ENCODE results near the gene LRP2BP. TPM values are rescaled to one million over a fixed set of nuclear protein-coding genes. Genes with fewer than 3 reads are reported as not detected.

The LRP2BP gene
- 0.33 and 0.37 TPM in 2 replicates for polyA plus RNA-seq (2011; rRNA removed)
- 0.04 and 0.08 TPM in 2 replicates for polyA plus RNA-seq (2012; cell fraction: cytosol; rRNA removed)
- 0.16 and 0.22 TPM in 2 replicates for polyA plus RNA-seq (2012; cell fraction: nucleus; rRNA removed)
- 0.14 to 0.25 TPM (median 0.23 TPM) in 3 replicates for polyA plus RNA-seq (2017; fragmentation: RNase III; extraction: RNeasy Plus Mini Kit Qiagen cat#74134 plus additional on column Dnase treatment)
- 0.29 and 0.34 TPM in 2 replicates for polyA minus RNA-seq (2011; rRNA and poly(A)+ RNA removed)

DNA sequence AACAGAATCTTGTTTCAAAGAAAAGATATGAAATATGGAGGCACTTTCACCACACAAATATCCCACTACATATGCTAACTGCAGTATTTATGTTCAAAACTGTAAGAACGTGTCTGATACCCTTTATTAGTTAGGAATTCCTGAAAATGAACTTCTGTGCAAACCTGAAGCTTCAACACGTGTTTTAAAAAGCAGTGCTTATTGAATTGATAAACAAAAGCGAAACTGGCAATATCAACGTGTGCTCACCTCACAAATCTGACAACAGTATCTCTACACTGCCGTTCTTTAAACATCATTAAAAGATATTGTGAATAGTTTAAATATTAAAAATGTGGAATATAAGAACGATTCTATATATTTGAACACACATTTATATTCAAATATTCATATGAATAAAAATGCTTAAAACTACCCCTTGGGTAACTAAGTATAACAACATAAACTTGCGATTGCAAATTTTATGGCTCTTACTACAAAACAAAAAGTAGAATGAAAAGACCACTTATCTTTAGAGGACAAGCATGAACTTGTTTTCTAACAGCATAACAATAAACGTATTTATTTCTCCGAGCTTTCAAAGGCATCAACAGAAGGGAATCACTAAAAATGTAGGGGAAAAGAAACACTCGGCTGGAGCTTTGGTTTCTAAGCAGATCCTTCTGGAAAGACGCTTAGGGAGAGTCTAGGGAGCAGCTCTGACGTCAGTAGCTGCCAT is at the start of gene LRP2BP:
LRP2BP (minus strand) TSS at position 687 of the 718 bp plus-strand sequence. CDS start 17,738 bp downstream, outside the sequence.
- peak within 1 kb of the TSS; percentile 74 to 99 for H3K27ac ChIP-seq
- TF ChIP-seq RARB (CRISPR knock-in tag; IDR thresholded peaks at IDR 0.05), result no peak
- TF ChIP-seq HEYL (CRISPR knock-in tag; IDR thresholded peaks at IDR 0.05), result no peak
- peak within 1 kb of the TSS; percentile 89 for H3K4me2 ChIP-seq
- no peaks in the 10 kb centered on the region for H3K4me1 ChIP-seq
- POLR2A ChIA-PET, result interaction anchor here (0.8 to 2.5 kb wide), 12 partner anchors 9 to 643 kb away, joined by 3 to 9 read pairs (median 6); partner anchors contain the start of genes SLC25A4, SNX25 and UFSP2
- ATAC-seq (no peak), FAIRE-seq (no peak), DNase-seq (ENCODE audit: low read depth in 1 of 2, low spot score in 1 of 2) (no peak)
- CTCF ChIA-PET, result interaction anchor here (0.6 to 0.7 kb wide), 2 partner anchors 18 to 24 kb away, joined by 3 to 5 read pairs; no protein-coding TSS in a partner anchor
- 24% methylated on average over 12 of the region's 12 CpGs for WGBS (ENCODE audit: missing lambda C conversion rate)
- H3K4me3 ChIP-seq, result peak within 1 kb of the TSS; percentile 49
- H3K9me3 ChIP-seq, result no peaks in the 10 kb centered on the region

DNA sequence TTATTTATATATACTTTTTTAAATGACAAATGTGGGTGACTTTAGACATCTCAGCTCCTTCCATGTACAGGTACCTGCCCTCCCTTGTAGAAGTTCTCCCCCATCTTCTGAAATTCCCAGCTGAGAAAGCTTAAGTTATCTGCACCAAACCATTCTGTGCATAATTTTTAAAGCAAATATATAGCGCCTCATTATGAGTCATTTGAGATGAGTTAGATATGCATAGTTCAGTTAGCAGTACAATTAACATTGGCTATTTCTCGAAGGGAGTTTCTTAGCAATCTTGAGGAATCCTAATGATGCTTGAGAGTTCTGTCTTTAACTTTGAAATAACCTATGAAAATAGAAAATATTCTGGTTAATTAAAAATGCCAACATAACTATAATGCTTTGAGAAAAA is 49.5 kb upstream of the LRP2BP start:
- TF ChIP-seq, protein P1, sequence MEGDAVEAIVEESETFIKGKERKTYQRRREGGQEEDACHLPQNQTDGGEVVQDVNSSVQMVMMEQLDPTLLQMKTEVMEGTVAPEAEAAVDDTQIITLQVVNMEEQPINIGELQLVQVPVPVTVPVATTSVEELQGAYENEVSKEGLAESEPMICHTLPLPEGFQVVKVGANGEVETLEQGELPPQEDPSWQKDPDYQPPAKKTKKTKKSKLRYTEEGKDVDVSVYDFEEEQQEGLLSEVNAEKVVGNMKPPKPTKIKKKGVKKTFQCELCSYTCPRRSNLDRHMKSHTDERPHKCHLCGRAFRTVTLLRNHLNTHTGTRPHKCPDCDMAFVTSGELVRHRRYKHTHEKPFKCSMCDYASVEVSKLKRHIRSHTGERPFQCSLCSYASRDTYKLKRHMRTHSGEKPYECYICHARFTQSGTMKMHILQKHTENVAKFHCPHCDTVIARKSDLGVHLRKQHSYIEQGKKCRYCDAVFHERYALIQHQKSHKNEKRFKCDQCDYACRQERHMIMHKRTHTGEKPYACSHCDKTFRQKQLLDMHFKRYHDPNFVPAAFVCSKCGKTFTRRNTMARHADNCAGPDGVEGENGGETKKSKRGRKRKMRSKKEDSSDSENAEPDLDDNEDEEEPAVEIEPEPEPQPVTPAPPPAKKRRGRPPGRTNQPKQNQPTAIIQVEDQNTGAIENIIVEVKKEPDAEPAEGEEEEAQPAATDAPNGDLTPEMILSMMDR (IDR thresholded peaks at IDR 0.05), result no peak
- TF ChIP-seq EHF (CRISPR knock-in tag; IDR thresholded peaks at IDR 0.05) (no peak), RNF2 (IDR thresholded peaks at IDR 0.05; ENCODE audit: borderline replicate concordance, low read depth) (no peak), HOXB5 (CRISPR knock-in tag; IDR thresholded peaks at IDR 0.05) (no peak)
- ATAC-seq, result no peak
- Histone ChIP-seq H3K4me2 (no peak overlapping the region), H3K4me3 (no peak overlapping the region), H3K27ac (no peak overlapping the region), H3K4me1 (no peaks in the 10 kb centered on the region), H3K9me3 (no peaks in the 10 kb centered on the region)
- WGBS (ENCODE audit: missing lambda C conversion rate), result 35% methylated on average over 2 of the region's 2 CpGs
- POLR2A ChIA-PET, result no interaction called here
- DNase-seq (ENCODE audit: low read depth in 1 of 2, low spot score in 1 of 2), result no peak
- CTCF ChIA-PET, result no interaction called here
- no peak for FAIRE-seq

DNA sequence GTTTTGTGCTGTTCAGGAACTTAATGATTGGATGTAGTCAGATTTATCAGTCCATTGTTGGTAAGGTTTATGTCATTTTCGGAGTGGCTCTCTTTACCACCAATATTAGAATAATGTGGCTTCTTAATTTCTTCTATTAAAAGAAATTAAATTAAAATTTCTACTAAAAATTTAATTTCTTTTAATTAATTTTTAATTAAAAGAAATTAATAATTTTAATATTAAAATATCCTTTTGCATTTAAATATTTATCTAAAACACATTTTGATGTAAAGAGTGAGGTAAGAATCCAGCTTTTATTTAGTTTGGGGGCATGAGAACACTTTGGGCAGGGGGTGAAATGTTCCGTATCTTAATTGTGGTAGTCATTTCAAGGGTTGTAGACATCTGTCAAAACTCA is 45.8 kb upstream of the LRP2BP start:
- ChIA-PET POLR2A (no interaction called here), CTCF (no interaction called here)
- WGBS (ENCODE audit: missing lambda C conversion rate), result 66% methylated on average over 2 of the region's 2 CpGs
- H3K4me2 ChIP-seq, result no peak overlapping the region
- H3K4me3 ChIP-seq, result no peak overlapping the region
- ATAC-seq (no peak), DNase-seq (ENCODE audit: low read depth in 1 of 2, low spot score in 1 of 2) (no peak), FAIRE-seq (no peak)
- H3K9me3 ChIP-seq, result no peaks in the 10 kb centered on the region
- H3K27ac ChIP-seq, result no peak overlapping the region
- TF ChIP-seq MAZ (IDR thresholded peaks at IDR 0.05; ENCODE audit: borderline replicate concordance, low read depth, low read length) (no peak), RNF2 (IDR thresholded peaks at IDR 0.05; ENCODE audit: borderline replicate concordance, low read depth) (no peak), RARB (CRISPR knock-in tag; IDR thresholded peaks at IDR 0.05) (no peak), POLR2A (IDR thresholded peaks at IDR 0.05; ENCODE audit: low read length) (no peak), EHMT2 (IDR thresholded peaks at IDR 0.05; ENCODE audit: low read depth) (no peak), HDAC2 (IDR thresholded peaks at IDR 0.05) (no peak), RFX5 (IDR thresholded peaks at IDR 0.05) (no peak), SREBF2 (IDR thresholded peaks at IDR 0.05) (no peak), POLR2AphosphoS2 (conservative IDR thresholded peaks at IDR 0.05; ENCODE audit: low read length) (no peak), CHD4 (IDR thresholded peaks at IDR 0.05; ENCODE audit: borderline replicate concordance) (no peak)
- TF ChIP-seq, protein P2, sequence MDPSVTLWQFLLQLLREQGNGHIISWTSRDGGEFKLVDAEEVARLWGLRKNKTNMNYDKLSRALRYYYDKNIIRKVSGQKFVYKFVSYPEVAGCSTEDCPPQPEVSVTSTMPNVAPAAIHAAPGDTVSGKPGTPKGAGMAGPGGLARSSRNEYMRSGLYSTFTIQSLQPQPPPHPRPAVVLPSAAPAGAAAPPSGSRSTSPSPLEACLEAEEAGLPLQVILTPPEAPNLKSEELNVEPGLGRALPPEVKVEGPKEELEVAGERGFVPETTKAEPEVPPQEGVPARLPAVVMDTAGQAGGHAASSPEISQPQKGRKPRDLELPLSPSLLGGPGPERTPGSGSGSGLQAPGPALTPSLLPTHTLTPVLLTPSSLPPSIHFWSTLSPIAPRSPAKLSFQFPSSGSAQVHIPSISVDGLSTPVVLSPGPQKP (IDR thresholded peaks at IDR 0.05; ENCODE audit: low read depth, low read length), result no peak
- no peaks in the 10 kb centered on the region for H3K4me1 ChIP-seq

DNA sequence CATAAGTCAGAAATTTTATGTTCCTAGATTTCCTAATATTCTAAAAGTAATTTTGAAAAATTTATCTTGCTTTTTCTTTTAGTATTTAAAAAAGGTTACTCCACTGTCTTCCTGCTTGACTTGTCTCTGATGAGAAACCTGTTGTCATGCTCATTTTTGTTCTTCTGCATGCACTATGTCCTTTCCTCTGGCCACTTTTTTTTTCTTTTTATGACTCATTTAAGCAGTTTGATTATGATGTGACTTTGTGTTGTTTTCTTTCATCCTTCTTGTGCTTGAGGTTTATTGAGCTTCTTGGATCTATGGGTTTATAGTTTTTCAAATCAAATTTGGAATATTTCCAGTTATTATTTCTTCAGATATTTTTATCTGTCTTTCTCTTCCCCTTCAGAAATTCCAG is 42.1 kb upstream of the LRP2BP start:
- Histone ChIP-seq H3K4me1 (no peaks in the 10 kb centered on the region), H3K4me2 (no peak overlapping the region), H3K9me3 (no peaks in the 10 kb centered on the region), H3K27ac (no peak overlapping the region), H3K4me3 (no peak overlapping the region)
- ATAC-seq (no peak), DNase-seq (ENCODE audit: low read depth in 1 of 2, low spot score in 1 of 2) (no peak), FAIRE-seq (no peak)
- CTCF ChIA-PET, result no interaction called here
- POLR2A ChIA-PET, result no interaction called here
- TF ChIP-seq JUNB (IDR thresholded peaks at IDR 0.05) (no peak), ESRRA (IDR thresholded peaks at IDR 0.05; ENCODE audit: borderline replicate concordance, low read length) (no peak), KDM5A (IDR thresholded peaks at IDR 0.05) (no peak), ZSCAN20 (CRISPR knock-in tag; IDR thresholded peaks at IDR 0.05) (no peak), BHLHE40 (IDR thresholded peaks at IDR 0.05; ENCODE audit: low read depth, low read length) (no peak), TP53 (CRISPR knock-in tag; IDR thresholded peaks at IDR 0.05) (no peak), CHD4 (IDR thresholded peaks at IDR 0.05; ENCODE audit: borderline replicate concordance) (no peak), HDAC2 (IDR thresholded peaks at IDR 0.05) (no peak), HOXA7 (CRISPR knock-in tag; IDR thresholded peaks at IDR 0.05) (no peak), FOSB (CRISPR knock-in tag; IDR thresholded peaks at IDR 0.05) (no peak)
- TF ChIP-seq, protein P3, sequence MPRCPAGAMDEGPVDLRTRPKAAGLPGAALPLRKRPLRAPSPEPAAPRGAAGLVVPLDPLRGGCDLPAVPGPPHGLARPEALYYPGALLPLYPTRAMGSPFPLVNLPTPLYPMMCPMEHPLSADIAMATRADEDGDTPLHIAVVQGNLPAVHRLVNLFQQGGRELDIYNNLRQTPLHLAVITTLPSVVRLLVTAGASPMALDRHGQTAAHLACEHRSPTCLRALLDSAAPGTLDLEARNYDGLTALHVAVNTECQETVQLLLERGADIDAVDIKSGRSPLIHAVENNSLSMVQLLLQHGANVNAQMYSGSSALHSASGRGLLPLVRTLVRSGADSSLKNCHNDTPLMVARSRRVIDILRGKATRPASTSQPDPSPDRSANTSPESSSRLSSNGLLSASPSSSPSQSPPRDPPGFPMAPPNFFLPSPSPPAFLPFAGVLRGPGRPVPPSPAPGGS (IDR thresholded peaks at IDR 0.05), result no peak
- TF ChIP-seq, protein P4, sequence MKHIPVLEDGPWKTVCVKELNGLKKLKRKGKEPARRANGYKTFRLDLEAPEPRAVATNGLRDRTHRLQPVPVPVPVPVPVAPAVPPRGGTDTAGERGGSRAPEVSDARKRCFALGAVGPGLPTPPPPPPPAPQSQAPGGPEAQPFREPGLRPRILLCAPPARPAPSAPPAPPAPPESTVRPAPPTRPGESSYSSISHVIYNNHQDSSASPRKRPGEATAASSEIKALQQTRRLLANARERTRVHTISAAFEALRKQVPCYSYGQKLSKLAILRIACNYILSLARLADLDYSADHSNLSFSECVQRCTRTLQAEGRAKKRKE (CRISPR knock-in tag; IDR thresholded peaks at IDR 0.05; ENCODE audit: low read depth), result no peak
- TF ChIP-seq, protein P5, sequence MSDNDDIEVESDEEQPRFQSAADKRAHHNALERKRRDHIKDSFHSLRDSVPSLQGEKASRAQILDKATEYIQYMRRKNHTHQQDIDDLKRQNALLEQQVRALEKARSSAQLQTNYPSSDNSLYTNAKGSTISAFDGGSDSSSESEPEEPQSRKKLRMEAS (IDR thresholded peaks at IDR 0.05), result no peak
